Mesothelial cell of epicardium (in vitro differentiated cells): Measurements from ENCODE around the gene COX5B. TPM values are rescaled to one million over a fixed set of nuclear protein-coding genes. Genes with fewer than 3 reads are reported as not detected.
A peak's percentile ranks its signal among the peaks of the same experiment; 100 is the strongest.

ENCODE experiments used
- DNase-seq, 2 experiments: peaks; one replicate each; pipeline ENCODE4 v3.0.0; 2021; ENCODE audit warnings: low spot score in 2 of 2; ENCODE audit not compliant: unreplicated experiment in 2 of 2
- H3K27ac Mint-ChIP-seq: 2 replicates; pipeline ENCODE4 v1.8.0; 2021; ENCODE audit warnings: mixed read lengths
- H3K27me3 Mint-ChIP-seq: 2 replicates; pipeline ENCODE4 v1.8.0; 2021; ENCODE audit warnings: low read depth, mixed read lengths
- H3K36me3 Mint-ChIP-seq: 2 replicates; pipeline ENCODE4 v1.8.0; 2021; ENCODE audit warnings: mixed read lengths
- H3K4me1 Mint-ChIP-seq: 2 replicates; pipeline ENCODE4 v1.8.0; 2021; ENCODE audit warnings: mixed read lengths
- H3K4me3 Mint-ChIP-seq: 2 replicates; pipeline ENCODE4 v1.8.0; 2021; ENCODE audit warnings: mild to moderate bottlenecking, moderate library complexity, mixed read lengths
- H3K9me3 Mint-ChIP-seq: 2 replicates; pipeline ENCODE4 v1.8.0; 2021; ENCODE audit warnings: mixed read lengths
- CTCF ChIP-seq: fragments of 200-600 bp; sonication (generic); IDR thresholded peaks from one replicate; pipeline ENCODE4 v1.5.0; 2021; ENCODE audit warnings: antibody characterized with exemption; ENCODE audit not compliant: unreplicated experiment
- total RNA-seq: library from RNA; stranded (reverse); gene quantifications from 3 replicates; pipeline ENCODE4 v1.2.1, GENCODE V29; 2021

COX5B gene
- total RNA-seq, 1 donor from 2014 or later: 144 TPM

GRCh38 chr2:97660044-97660774 is 14.3 kb downstream of the COX5B start:
- no peak for TF ChIP-seq CTCF
- Mint-ChIP-seq H3K4me1 (peaks cover 18% of the 10 kb centered on the region), H3K9me3 (peaks cover 4% of the 10 kb centered on the region), H3K27ac (no peak overlapping the region), H3K4me3 (no peak overlapping the region), H3K27me3 (no peaks in the 10 kb centered on the region), H3K36me3 (peaks cover 20% of the 10 kb centered on the region)
- no peak for DNase-seq

GRCh38 chr2:97660775-97661389 is 15.0 kb downstream of the COX5B start:
- peaks cover 14% of the 10 kb centered on the region for H3K36me3 Mint-ChIP-seq
- no peak for TF ChIP-seq CTCF
- peaks cover 18% of the 10 kb centered on the region for H3K4me1 Mint-ChIP-seq
- no peak overlapping the region for H3K27ac Mint-ChIP-seq
- H3K27me3 Mint-ChIP-seq: no peaks in the 10 kb centered on the region
- no peak overlapping the region for H3K4me3 Mint-ChIP-seq
- DNase-seq: no peak
- H3K9me3 Mint-ChIP-seq: no peaks in the 10 kb centered on the region

- H3K4me3 Mint-ChIP-seq: peak overlapping the region; percentile 80
- H3K27ac Mint-ChIP-seq: peak overlapping the region; percentile 97
- DNase-seq: no peak
- H3K36me3 Mint-ChIP-seq: peaks cover 7% of the 10 kb centered on the region
- peaks cover 18% of the 10 kb centered on the region for H3K4me1 Mint-ChIP-seq
- no peak for TF ChIP-seq CTCF
- no peaks in the 10 kb centered on the region for H3K9me3 Mint-ChIP-seq
- no peaks in the 10 kb centered on the region for H3K27me3 Mint-ChIP-seq
Measured at GRCh38 chr2:97661927-97662326, 16.1 kb downstream of the COX5B start.

- H3K27ac Mint-ChIP-seq: peak overlapping the region; percentile 97
- TF ChIP-seq CTCF: no peak
- DNase-seq: no peak
Measured at GRCh38 chr2:97662386-97662894, 16.6 kb downstream of the COX5B start.

GRCh38 chr2:97662895-97663625 is 17.2 kb downstream of the COX5B start:
- Mint-ChIP-seq H3K4me3 (peak overlapping the region; percentile 80), H3K4me1 (peaks cover 18% of the 10 kb centered on the region), H3K9me3 (no peaks in the 10 kb centered on the region)

More at GRCh38 chr2:97662386-97662894, 16.6 kb downstream of the COX5B start:
- Mint-ChIP-seq H3K36me3 (peaks cover 7% of the 10 kb centered on the region), H3K4me3 (peak overlapping the region; percentile 80), H3K27me3 (no peaks in the 10 kb centered on the region), H3K4me1 (peaks cover 18% of the 10 kb centered on the region), H3K9me3 (no peaks in the 10 kb centered on the region)

More at GRCh38 chr2:97662895-97663625, 17.2 kb downstream of the COX5B start:
- Mint-ChIP-seq H3K27me3 (no peaks in the 10 kb centered on the region), H3K36me3 (peaks cover 10% of the 10 kb centered on the region), H3K27ac (peak overlapping the region; percentile 97)
- peak in 1 of 2 experiments; percentile 63 for DNase-seq
- TF ChIP-seq CTCF: no peak
